Left lobe of liver (tissue), 2 donors: ENCODE data around the gene SRGAP2B. TPM values are rescaled to one million over a fixed set of nuclear protein-coding genes. Genes with fewer than 3 reads are reported as not detected.
"Not testable (repeated sequence)": the region's sequence is repeated elsewhere in the genome, so short reads cannot be mapped to it uniquely, and the experiment has no call there.

Experiments used
- ATAC-seq: fragments of 200-7000 bp; cut with Tn5 transposase; one replicate; pipeline ENCODE4 v1.9.1; 2020; ENCODE audit warnings: mild to moderate bottlenecking, moderate library complexity
- DNase-seq: peaks from one replicate; pipeline ENCODE4 v3.0.0-alpha.2; 2020; ENCODE audit warnings: low spot score
- total RNA-seq: library from RNA; stranded (reverse); gene quantifications from one replicate; pipeline ENCODE4 v1.2.1, GENCODE V29; 2021
- donor health status: DM: no; HTN: no; CAD: no; lungs with moderate emphysema.
- donor health status: DM: no; HTN: yes; CAD: no.

Gene SRGAP2B
- total RNA-seq, 1 donor from 2014 or later = 6.4 TPM

DNA sequence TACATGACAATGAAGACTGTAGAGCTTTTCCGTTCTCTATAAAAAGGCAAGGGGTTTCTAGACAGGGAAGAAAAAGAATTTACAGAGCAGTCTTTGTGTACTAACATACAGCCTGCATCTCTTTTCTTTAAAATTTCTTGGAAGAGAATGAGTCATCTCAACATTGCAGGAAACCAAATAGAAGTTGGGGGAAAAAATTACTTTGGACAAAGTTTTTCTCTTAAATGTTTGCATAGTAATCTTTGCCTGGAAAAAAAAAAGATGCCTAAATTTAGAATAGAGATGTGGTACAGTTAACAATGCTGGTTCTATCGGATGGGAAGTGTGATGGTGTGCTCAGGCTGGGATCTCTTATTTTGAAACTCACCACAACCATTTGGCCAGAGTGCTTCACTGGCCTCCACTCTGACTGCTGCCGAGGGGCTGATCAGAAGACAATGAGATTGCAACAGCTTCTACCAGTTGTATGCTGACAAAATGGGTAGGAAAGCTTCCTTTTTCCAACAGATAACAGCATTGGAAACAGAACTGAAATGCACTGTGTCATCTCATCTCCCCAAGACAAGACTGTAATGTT is 177.0 kb downstream of the SRGAP2B start:
- not testable (repeated sequence) for DNase-seq
- ATAC-seq = peak; percentile 41

- DNase-seq = not testable (repeated sequence)
- peak; percentile 60 for ATAC-seq
Measured at GRCh38 chr1:144917154-144918026, 177.7 kb downstream of the SRGAP2B start.

GRCh38 chr1:144913977-144914734 is 181.0 kb downstream of the SRGAP2B start:
- DNase-seq = not testable (repeated sequence)
- ATAC-seq = peak; percentile 76

DNA sequence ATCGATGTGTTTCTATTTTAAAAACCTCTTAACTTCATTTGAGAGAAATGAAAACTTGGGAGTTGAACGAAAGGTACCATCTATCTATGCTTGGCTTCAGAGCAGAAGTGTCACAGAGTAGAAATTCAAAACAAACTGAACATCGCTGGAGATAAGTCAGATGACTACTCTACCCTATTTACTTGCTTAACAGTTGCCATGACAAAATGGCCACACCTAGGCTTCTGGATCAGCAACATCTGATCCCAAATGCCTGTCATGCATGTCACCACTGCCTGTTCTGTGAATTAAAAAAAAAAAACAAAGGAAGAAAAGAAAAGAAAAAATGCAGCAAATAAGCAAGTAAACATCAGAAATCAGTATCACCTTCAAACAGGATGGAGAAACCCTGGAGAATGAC is 181.7 kb downstream of the SRGAP2B start:
- DNase-seq, ATAC-seq: not testable (repeated sequence)

DNA sequence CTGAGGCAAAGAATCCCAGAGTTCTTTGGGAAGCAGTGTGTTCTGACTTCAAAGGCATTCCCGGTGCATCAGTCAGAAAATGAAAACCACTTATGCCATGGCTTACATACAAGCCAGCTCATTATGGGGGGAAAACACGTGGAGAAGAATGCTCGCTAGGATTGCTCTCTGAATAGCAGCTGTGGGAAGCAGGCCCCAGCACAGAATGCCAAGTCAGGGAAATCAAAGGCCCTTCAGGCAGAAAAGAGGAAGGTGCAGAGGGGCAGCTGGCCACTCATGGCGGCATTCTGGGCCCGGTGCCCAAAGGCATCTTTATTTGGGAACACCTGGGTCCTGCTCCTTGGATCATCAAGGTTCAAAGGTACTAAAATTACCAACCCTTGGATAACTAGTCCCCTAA is 184.4 kb downstream of the SRGAP2B start:
- DNase-seq, ATAC-seq: not testable (repeated sequence)

DNA sequence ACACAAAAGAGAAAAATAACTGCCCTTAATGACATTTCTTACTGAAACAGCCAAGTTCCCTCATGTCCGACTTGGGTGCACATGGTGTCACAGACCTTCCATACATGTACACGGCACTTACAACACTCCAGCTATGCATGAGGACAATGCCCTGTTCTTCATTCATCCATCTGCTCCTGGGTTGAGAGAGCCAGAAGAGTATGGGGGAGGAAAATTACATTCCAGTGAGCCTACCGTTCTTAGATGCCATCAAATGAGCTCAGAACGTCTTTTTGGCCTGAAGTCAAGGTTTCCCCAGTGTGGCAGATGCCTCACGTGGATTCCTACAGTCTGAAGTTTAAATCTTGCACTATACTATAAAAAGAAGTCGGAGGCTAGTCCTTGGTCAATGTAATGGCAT is 194.3 kb downstream of the SRGAP2B start:
- DNase-seq, ATAC-seq: not testable (repeated sequence)

DNA sequence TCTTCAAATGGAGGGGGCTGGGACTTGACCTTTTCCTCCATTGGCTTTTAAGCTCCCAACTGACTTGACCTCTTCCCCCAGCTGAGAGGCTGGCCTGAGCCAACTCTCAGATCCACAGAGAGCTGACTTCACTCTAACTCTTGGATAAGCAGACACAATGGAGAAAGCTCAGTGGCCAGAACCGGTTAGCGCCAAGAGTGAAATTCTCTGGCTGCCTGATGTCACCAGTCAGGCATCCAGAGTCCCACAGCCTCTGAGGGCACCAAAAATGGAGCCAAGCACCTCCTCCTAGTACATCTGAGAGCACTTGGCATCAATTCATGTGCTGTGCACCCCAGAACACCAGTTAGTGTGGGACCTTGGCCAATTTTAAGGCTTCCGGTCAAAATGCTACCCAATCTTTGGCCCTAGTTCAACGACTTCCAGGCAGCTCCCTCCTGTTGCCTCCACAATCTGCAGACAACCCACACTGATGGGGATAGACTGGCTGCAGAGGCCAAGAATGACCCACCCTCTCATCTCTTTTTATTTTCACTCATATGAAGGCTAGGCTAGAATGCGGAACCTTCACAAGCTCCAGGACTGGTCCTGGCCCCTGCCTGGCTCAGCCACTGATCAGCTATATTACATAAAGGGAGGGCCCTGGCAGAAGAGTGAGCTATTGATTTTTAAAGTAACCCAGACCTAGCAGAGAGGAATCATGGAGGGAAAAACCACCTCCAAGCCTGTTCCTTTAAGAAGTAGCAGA is 200.5 kb downstream of the SRGAP2B start:
- not testable (repeated sequence) for DNase-seq
- peak; percentile 66 for ATAC-seq

- DNase-seq = not testable (repeated sequence)
- ATAC-seq = peak; percentile 83
Measured at GRCh38 chr1:144893710-144894438, 201.3 kb downstream of the SRGAP2B start.

GRCh38 chr1:144893062-144893461 is 202.1 kb downstream of the SRGAP2B start:
- ATAC-seq = peak; percentile 70
- DNase-seq = not testable (repeated sequence)

DNA sequence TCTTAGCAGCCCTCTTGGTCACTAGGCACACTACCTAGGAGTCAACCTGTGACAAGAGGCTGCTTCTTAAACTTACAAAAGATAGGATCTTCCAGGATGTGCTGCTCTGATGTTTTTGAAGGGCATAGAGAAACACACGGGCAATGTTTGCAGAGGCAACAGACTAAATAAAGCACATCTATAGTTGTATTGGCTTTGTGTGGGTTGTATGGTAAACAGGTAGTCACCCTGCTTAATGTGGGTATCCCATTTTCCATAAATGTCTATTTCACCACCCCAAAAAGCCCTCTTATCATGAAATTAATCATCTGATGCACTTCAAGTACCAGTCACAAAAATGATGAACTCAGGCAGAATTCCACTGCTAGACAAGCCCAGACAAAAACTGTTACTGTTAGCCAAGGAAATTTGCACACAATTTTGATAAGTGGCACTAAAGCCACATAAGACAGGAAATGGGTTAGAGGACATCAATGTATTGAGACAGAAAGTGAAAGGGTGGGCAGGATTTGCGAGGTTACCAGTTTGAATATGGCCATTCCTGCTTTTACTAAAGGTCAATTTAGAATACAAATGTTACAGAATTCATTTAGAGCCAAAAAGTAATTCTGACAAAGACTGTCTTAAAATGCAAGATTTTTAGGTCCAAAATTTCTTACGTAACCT is 205.5 kb downstream of the SRGAP2B start:
- ATAC-seq, DNase-seq: not testable (repeated sequence)

DNA sequence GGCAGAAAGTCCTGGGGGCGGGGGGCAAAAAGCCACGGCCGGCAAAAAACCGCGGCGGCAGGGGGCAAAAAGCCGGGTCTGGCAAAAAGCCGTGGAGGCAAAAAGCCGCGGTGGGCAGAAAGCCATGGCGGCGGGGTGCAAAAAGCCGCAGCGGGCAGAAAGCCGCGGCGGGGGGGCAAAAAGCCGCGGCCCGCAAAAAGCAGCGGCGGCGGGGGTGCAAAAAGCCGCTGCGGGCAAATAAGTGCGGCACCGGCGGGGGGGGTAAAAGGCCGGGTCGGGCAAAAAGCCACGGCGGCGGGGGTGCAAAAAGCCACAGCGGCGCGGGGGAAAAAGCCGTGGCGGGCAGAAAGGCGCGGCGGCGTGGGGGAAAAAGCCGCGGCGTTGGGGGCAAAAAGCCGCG is 212.1 kb downstream of the SRGAP2B start:
- peak; percentile 48 for DNase-seq
- ATAC-seq = not testable (repeated sequence)

- DNase-seq, ATAC-seq: not testable (repeated sequence)
Measured at GRCh38 chr1:144882343-144882742, 212.8 kb downstream of the SRGAP2B start.

- ATAC-seq = not testable (repeated sequence)
- peak; percentile 35 for DNase-seq
Measured at GRCh38 chr1:144858607-144859006, 236.5 kb downstream of the SRGAP2B start.

Other genes with a start within 250 kb of the SRGAP2B start
- gene FAM72D, start 646 bp upstream of the SRGAP2B start, total RNA-seq = not detected
- not detected for gene PPIAL4D, start 146.8 kb upstream of the SRGAP2B start, total RNA-seq